ENCODE results near the gene PRRG4. TPM values are rescaled to one million over a fixed set of nuclear protein-coding genes. Genes with fewer than 3 reads are reported as not detected.

Gene PRRG4
- total and polyA plus RNA-seq, 2 donors (not counting 1 experiment from before 2014, with no cell fraction given), result 0.08 to 0.33 TPM

DNA sequence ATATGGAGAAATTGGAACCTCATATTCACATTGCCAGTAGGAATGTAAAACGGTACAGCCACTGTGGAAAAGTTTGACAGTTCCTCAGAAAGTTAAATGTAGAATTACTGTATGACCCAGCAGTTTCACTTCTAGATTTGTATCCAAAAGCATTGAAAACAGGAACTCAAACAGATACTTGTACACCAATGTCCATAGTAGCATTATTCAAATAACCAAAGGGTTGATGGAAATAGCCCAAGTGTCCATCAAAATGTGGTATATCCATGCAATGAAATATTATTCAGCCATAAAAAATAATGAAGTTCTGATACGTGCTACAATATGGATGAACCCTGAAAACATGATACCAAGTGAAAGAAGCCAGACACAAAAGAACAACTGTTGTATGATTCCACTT is 17.8 kb downstream of the PRRG4 start:
- H3K4me2 ChIP-seq (ENCODE audit: extremely low read depth, insufficient read depth, low read length), result no peak overlapping the region
- H3K79me2 ChIP-seq (ENCODE audit: control insufficient read depth, insufficient read depth, low read length), result no peaks in the 10 kb centered on the region
- no peaks in the 10 kb centered on the region for H3K27me3 ChIP-seq (ENCODE audit: control insufficient read depth, insufficient read depth, low read length)
- H3K4me1 ChIP-seq (ENCODE audit: control insufficient read depth, extremely low read depth, insufficient read depth, low read length), result no peaks in the 10 kb centered on the region
- no peak overlapping the region for H2AFZ ChIP-seq (ENCODE audit: low read length)
- H4K20me1 ChIP-seq (ENCODE audit: control insufficient read depth, extremely low read depth, insufficient read depth, low read length), result no peaks in the 10 kb centered on the region
- H3K9ac ChIP-seq (ENCODE audit: insufficient read depth, low read length), result no peak overlapping the region
- TF ChIP-seq EZH2 (IDR thresholded peaks at IDR 0.05; ENCODE audit: low read length, missing control alignments), result no peak
- TF ChIP-seq, protein P1, sequence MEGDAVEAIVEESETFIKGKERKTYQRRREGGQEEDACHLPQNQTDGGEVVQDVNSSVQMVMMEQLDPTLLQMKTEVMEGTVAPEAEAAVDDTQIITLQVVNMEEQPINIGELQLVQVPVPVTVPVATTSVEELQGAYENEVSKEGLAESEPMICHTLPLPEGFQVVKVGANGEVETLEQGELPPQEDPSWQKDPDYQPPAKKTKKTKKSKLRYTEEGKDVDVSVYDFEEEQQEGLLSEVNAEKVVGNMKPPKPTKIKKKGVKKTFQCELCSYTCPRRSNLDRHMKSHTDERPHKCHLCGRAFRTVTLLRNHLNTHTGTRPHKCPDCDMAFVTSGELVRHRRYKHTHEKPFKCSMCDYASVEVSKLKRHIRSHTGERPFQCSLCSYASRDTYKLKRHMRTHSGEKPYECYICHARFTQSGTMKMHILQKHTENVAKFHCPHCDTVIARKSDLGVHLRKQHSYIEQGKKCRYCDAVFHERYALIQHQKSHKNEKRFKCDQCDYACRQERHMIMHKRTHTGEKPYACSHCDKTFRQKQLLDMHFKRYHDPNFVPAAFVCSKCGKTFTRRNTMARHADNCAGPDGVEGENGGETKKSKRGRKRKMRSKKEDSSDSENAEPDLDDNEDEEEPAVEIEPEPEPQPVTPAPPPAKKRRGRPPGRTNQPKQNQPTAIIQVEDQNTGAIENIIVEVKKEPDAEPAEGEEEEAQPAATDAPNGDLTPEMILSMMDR (conservative IDR thresholded peaks at IDR 0.05 in 1 of 2, IDR thresholded peaks at IDR 0.05 in 1 of 2; ENCODE audit: low read depth in 1 of 2, low read length in 2 of 2), result no peak
- no peak overlapping the region for H3K4me3 ChIP-seq (replicated peaks in 1 of 4; ENCODE audit: control extremely low read depth in 1 of 4, insufficient read depth in 1 of 4, low read depth in 3 of 4, low read length in 4 of 4)
- no peak overlapping the region for H3K27ac ChIP-seq (ENCODE audit: insufficient read depth, low read length)
- no peak for DNase-seq (ENCODE audit: low read depth in 2 of 2)
- H3K9me3 ChIP-seq (ENCODE audit: control insufficient read depth, insufficient read depth, low read depth, low read length), result no peaks in the 10 kb centered on the region
- no peaks in the 10 kb centered on the region for H3K36me3 ChIP-seq (ENCODE audit: control insufficient read depth, insufficient read depth, low read length)

DNA sequence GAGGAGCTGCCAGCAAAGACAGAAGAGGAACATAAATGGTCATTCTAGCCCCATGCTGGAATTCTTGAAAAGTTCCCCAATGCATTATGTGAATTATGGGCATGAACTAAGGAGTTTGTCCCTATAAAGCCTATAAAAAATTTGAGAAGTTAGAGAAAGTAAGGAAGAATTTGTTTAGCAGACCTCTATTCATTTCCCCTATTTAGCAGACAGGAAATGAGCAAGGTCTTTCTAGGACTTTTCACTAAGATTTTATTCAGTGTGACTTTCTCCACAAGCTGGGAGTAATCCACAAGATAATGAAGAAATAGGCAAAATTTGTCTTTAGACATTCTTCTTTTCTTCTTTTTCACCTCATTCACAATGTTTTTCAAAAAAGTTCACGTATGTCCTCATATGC is 20.0 kb downstream of the PRRG4 start:
- Histone ChIP-seq H3K9me3 (ENCODE audit: control insufficient read depth, insufficient read depth, low read depth, low read length) (no peaks in the 10 kb centered on the region), H3K4me3 (replicated peaks in 1 of 4; ENCODE audit: control extremely low read depth in 1 of 4, insufficient read depth in 1 of 4, low read depth in 3 of 4, low read length in 4 of 4) (no peak overlapping the region), H3K4me1 (ENCODE audit: control insufficient read depth, extremely low read depth, insufficient read depth, low read length) (no peaks in the 10 kb centered on the region), H3K79me2 (ENCODE audit: control insufficient read depth, insufficient read depth, low read length) (no peaks in the 10 kb centered on the region), H3K9ac (ENCODE audit: insufficient read depth, low read length) (no peak overlapping the region), H3K27ac (ENCODE audit: insufficient read depth, low read length) (no peak overlapping the region), H3K4me2 (ENCODE audit: extremely low read depth, insufficient read depth, low read length) (no peak overlapping the region), H2AFZ (ENCODE audit: low read length) (no peak overlapping the region), H4K20me1 (ENCODE audit: control insufficient read depth, extremely low read depth, insufficient read depth, low read length) (no peaks in the 10 kb centered on the region), H3K27me3 (ENCODE audit: control insufficient read depth, insufficient read depth, low read length) (no peaks in the 10 kb centered on the region), H3K36me3 (ENCODE audit: control insufficient read depth, insufficient read depth, low read length) (no peaks in the 10 kb centered on the region)
- DNase-seq (ENCODE audit: low read depth in 2 of 2), result no peak
- TF ChIP-seq, protein P1 (conservative IDR thresholded peaks at IDR 0.05 in 1 of 2, IDR thresholded peaks at IDR 0.05 in 1 of 2; ENCODE audit: low read depth in 1 of 2, low read length in 2 of 2), result no peak
- TF ChIP-seq EZH2 (IDR thresholded peaks at IDR 0.05; ENCODE audit: low read length, missing control alignments), result no peak

DNA sequence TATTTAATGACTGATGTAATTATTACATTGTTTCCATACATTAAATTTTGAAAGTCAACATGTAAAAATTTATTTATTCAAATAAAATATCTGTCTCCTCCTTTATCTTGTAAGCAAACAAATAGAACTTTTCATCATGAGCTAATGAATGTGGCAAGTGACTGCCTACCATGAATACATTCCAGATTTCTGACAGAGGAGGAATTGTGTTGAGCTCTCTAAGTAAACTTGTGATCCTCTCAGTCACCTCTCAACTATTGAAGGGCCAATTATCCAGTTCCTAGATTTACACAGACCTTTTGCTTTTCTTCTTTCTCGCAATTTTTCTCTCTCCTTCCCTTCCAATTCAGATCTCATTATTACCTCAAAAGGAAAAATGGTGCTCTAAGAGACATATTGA is 21.5 kb downstream of the PRRG4 start:
- Histone ChIP-seq H3K27ac (ENCODE audit: insufficient read depth, low read length) (no peak overlapping the region), H2AFZ (ENCODE audit: low read length) (no peak overlapping the region), H3K9ac (ENCODE audit: insufficient read depth, low read length) (no peak overlapping the region), H3K4me2 (ENCODE audit: extremely low read depth, insufficient read depth, low read length) (no peak overlapping the region), H3K4me3 (replicated peaks in 1 of 4; ENCODE audit: control extremely low read depth in 1 of 4, insufficient read depth in 1 of 4, low read depth in 3 of 4, low read length in 4 of 4) (no peak overlapping the region), H3K27me3 (ENCODE audit: control insufficient read depth, insufficient read depth, low read length) (no peaks in the 10 kb centered on the region), H4K20me1 (ENCODE audit: control insufficient read depth, extremely low read depth, insufficient read depth, low read length) (no peaks in the 10 kb centered on the region), H3K9me3 (ENCODE audit: control insufficient read depth, insufficient read depth, low read depth, low read length) (no peaks in the 10 kb centered on the region), H3K36me3 (ENCODE audit: control insufficient read depth, insufficient read depth, low read length) (no peaks in the 10 kb centered on the region), H3K4me1 (ENCODE audit: control insufficient read depth, extremely low read depth, insufficient read depth, low read length) (no peaks in the 10 kb centered on the region), H3K79me2 (ENCODE audit: control insufficient read depth, insufficient read depth, low read length) (no peaks in the 10 kb centered on the region)
- TF ChIP-seq, protein P1 (conservative IDR thresholded peaks at IDR 0.05 in 1 of 2, IDR thresholded peaks at IDR 0.05 in 1 of 2; ENCODE audit: low read depth in 1 of 2, low read length in 2 of 2), result no peak
- TF ChIP-seq EZH2 (IDR thresholded peaks at IDR 0.05; ENCODE audit: low read length, missing control alignments), result no peak
- DNase-seq (ENCODE audit: low read depth in 2 of 2), result no peak

Measured in fibroblast of lung (primary cell).